ENCODE results near the gene CDH20. TPM values are rescaled to one million over a fixed set of nuclear protein-coding genes. Genes with fewer than 3 reads are reported as not detected.

The CDH20 gene
- total RNA-seq, 4 donors from 2014 or later: 0.83 to 5.5 (median 2.0) TPM

GRCh38 chr18:61530681-61531080 lies 197.5 kb downstream of the CDH20 start:
- TF ChIP-seq CTCF (IDR thresholded peaks at IDR 0.05): no peak
- TF ChIP-seq POLR2A (IDR thresholded peaks at IDR 0.05): no peak
- H3K27ac ChIP-seq: no peak overlapping the region

GRCh38 chr18:61531182-61531581 lies 198.0 kb downstream of the CDH20 start:
- Histone ChIP-seq H3K4me1 (no peaks in the 10 kb centered on the region), H3K36me3 (no peaks in the 10 kb centered on the region), H3K4me3 (no peak overlapping the region), H3K9me3 (no peaks in the 10 kb centered on the region), H3K27ac (no peak overlapping the region), H3K27me3 (no peaks in the 10 kb centered on the region)
- DNase-seq: no peak
- TF ChIP-seq POLR2A (IDR thresholded peaks at IDR 0.05) (no peak), CTCF (IDR thresholded peaks at IDR 0.05) (no peak)

More at GRCh38 chr18:61530681-61531080, 197.5 kb downstream of the CDH20 start:
- Histone ChIP-seq H3K36me3 (no peaks in the 10 kb centered on the region), H3K4me3 (no peak overlapping the region), H3K4me1 (no peaks in the 10 kb centered on the region), H3K9me3 (no peaks in the 10 kb centered on the region), H3K27me3 (no peaks in the 10 kb centered on the region)
- DNase-seq: no peak

GRCh38 chr18:61531891-61532290 lies 198.7 kb downstream of the CDH20 start:
- Histone ChIP-seq H3K27me3 (no peaks in the 10 kb centered on the region), H3K9me3 (no peaks in the 10 kb centered on the region), H3K27ac (no peak overlapping the region), H3K4me1 (no peaks in the 10 kb centered on the region), H3K36me3 (no peaks in the 10 kb centered on the region), H3K4me3 (no peak overlapping the region)
- TF ChIP-seq CTCF (IDR thresholded peaks at IDR 0.05): no peak
- no peak for DNase-seq

- DNase-seq: no peak
- Histone ChIP-seq H3K36me3 (no peaks in the 10 kb centered on the region), H3K4me1 (no peaks in the 10 kb centered on the region), H3K4me3 (no peak overlapping the region), H3K27me3 (no peaks in the 10 kb centered on the region), H3K27ac (no peak overlapping the region), H3K9me3 (no peaks in the 10 kb centered on the region)
- TF ChIP-seq CTCF (IDR thresholded peaks at IDR 0.05): no peak
- no peak for TF ChIP-seq POLR2A (IDR thresholded peaks at IDR 0.05)
Observed at GRCh38 chr18:61535401-61535800, 202.2 kb downstream of the CDH20 start.

- Histone ChIP-seq H3K27ac (no peak overlapping the region), H3K4me3 (no peak overlapping the region), H3K4me1 (no peaks in the 10 kb centered on the region), H3K27me3 (no peaks in the 10 kb centered on the region), H3K36me3 (no peaks in the 10 kb centered on the region), H3K9me3 (no peaks in the 10 kb centered on the region)
- no peak for DNase-seq
- TF ChIP-seq POLR2A (IDR thresholded peaks at IDR 0.05) (no peak), CTCF (IDR thresholded peaks at IDR 0.05) (no peak)
Observed at GRCh38 chr18:61541673-61542072, 208.4 kb downstream of the CDH20 start.

GRCh38 chr18:61542596-61542995 lies 209.4 kb downstream of the CDH20 start:
- H3K27ac ChIP-seq: no peak overlapping the region
- no peak for DNase-seq

More at GRCh38 chr18:61542596-61542995, 209.4 kb downstream of the CDH20 start:
- H3K9me3 ChIP-seq: no peaks in the 10 kb centered on the region
- no peak for TF ChIP-seq POLR2A (IDR thresholded peaks at IDR 0.05)
- no peaks in the 10 kb centered on the region for H3K27me3 ChIP-seq
- no peak overlapping the region for H3K4me3 ChIP-seq
- no peaks in the 10 kb centered on the region for H3K4me1 ChIP-seq
- no peaks in the 10 kb centered on the region for H3K36me3 ChIP-seq

Data from Peyer's patch (tissue), 4 donors.